OCI-M1 (cell line): ENCODE measurements around the gene HEATR3.

Source experiments
- DNase-seq: peaks from one replicate; lab custom pipeline; 2025; lab: John Stamatoyannopoulos, UW

Gene HEATR3

GRCh38 chr16:50065624-50066481, at the start of gene HEATR3:
HEATR3 (plus strand) TSS chr16:50065970; CDS start chr16:50066132, 162 bp downstream.
- DNase-seq, result peak; percentile 93

- no peak for DNase-seq
Measured at GRCh38 chr16:50017553-50017952, 48.2 kb upstream of the HEATR3 start.

GRCh38 chr16:50021544-50021943, 44.2 kb upstream of the HEATR3 start:
- DNase-seq, result peak; percentile 10

GRCh38 chr16:50023641-50024040, 42.1 kb upstream of the HEATR3 start:
- peak; percentile 0 for DNase-seq

GRCh38 chr16:50024207-50024606, 41.6 kb upstream of the HEATR3 start:
- no peak for DNase-seq

- DNase-seq, result peak; percentile 96
Measured at GRCh38 chr16:50024684-50025536, 40.9 kb upstream of the HEATR3 start, which contains the start of gene CNEP1R1. CNEP1R1 (plus strand) TSS chr16:50025225; CDS start chr16:50025316, 91 bp downstream.

- DNase-seq, result peak; percentile 28
Measured at GRCh38 chr16:50025537-50025931, 40.2 kb upstream of the HEATR3 start.

GRCh38 chr16:50027829-50028228, 37.9 kb upstream of the HEATR3 start:
- no peak for DNase-seq

- no peak for DNase-seq
Measured at GRCh38 chr16:50035468-50035992, 30.2 kb upstream of the HEATR3 start.

GRCh38 chr16:50036426-50036825, 29.3 kb upstream of the HEATR3 start:
- DNase-seq, result no peak

GRCh38 chr16:50037662-50038220, 28.0 kb upstream of the HEATR3 start:
- peak; percentile 39 for DNase-seq

GRCh38 chr16:50038286-50038685, 27.5 kb upstream of the HEATR3 start:
- peak; percentile 4 for DNase-seq

- DNase-seq, result peak; percentile 73
Measured at GRCh38 chr16:50038756-50039529, 26.8 kb upstream of the HEATR3 start.

- DNase-seq, result no peak
Measured at GRCh38 chr16:50040018-50040417, 25.8 kb upstream of the HEATR3 start.

- DNase-seq, result no peak
Measured at GRCh38 chr16:50040710-50041109, 25.1 kb upstream of the HEATR3 start.

GRCh38 chr16:50043358-50043757, 22.4 kb upstream of the HEATR3 start:
- no peak for DNase-seq

- DNase-seq, result no peak
Measured at GRCh38 chr16:50045412-50045811, 20.4 kb upstream of the HEATR3 start.

- no peak for DNase-seq
Measured at GRCh38 chr16:50046853-50047252, 18.9 kb upstream of the HEATR3 start.

GRCh38 chr16:50047864-50048263, 17.9 kb upstream of the HEATR3 start:
- no peak for DNase-seq

GRCh38 chr16:50050802-50051201, 15.0 kb upstream of the HEATR3 start:
- no peak for DNase-seq

GRCh38 chr16:50056226-50056625, 9.5 kb upstream of the HEATR3 start:
- DNase-seq, result no peak
